GM21390 (cell line): ENCODE measurements around the gene SLC10A1.
"Not testable (repeated sequence)": the region's sequence is repeated elsewhere in the genome, so short reads cannot be mapped to it uniquely, and the experiment has no call there.

ENCODE experiments used
- ATAC-seq: cut with Tn5 transposase; IDR thresholded peaks from one replicate; pipeline ENCODE4 v1.9.1; 2021; ENCODE audit not compliant: unreplicated experiment

SLC10A1 gene

DNA sequence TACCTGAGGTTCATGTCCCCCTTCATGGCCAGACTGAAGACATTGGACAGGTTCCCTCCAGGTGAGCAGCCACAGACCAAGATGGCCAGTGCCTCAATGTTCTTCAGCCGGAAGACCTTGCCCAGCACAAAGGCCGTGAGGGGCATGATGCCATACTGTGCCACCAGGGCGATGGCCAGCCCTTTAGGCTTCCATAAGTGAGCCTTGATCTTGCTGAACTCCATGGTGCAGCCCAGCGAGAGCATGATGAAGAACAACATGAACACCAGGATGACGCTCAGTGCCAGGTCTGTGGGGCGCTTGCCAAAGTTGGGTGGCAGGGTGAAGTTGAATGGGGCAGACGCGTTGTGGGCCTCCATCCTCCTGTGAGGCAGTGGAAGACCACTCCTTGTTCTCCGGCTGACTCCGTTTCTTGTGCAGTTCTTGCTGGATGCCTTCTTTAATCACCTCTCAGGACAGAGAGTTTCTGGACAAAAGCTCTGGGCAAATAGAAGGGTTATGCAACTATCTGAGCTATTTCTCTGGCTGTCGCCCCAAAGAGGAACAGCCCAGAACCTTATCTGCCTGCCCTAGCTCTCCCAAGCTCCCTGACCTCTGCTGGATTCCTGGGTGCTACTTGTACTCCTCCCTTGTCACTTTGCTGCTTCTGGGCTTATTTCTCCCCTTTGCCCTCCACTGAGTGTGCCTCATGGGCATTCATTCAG is at the start of gene SLC10A1:
TSS of gene SLC10A1 (minus strand) at position 445 of the 704 bp plus-strand sequence. CDS start at position 359, 86 bp downstream.
- ATAC-seq = no peak

- no peak for ATAC-seq
Measured at GRCh38 chr14:69845787-69846186, 48.7 kb upstream of the SLC10A1 start.

- no peak for ATAC-seq
Measured at GRCh38 chr14:69845050-69845581, 48.1 kb upstream of the SLC10A1 start.

GRCh38 chr14:69844171-69844570 is 47.1 kb upstream of the SLC10A1 start:
- no peak for ATAC-seq

DNA sequence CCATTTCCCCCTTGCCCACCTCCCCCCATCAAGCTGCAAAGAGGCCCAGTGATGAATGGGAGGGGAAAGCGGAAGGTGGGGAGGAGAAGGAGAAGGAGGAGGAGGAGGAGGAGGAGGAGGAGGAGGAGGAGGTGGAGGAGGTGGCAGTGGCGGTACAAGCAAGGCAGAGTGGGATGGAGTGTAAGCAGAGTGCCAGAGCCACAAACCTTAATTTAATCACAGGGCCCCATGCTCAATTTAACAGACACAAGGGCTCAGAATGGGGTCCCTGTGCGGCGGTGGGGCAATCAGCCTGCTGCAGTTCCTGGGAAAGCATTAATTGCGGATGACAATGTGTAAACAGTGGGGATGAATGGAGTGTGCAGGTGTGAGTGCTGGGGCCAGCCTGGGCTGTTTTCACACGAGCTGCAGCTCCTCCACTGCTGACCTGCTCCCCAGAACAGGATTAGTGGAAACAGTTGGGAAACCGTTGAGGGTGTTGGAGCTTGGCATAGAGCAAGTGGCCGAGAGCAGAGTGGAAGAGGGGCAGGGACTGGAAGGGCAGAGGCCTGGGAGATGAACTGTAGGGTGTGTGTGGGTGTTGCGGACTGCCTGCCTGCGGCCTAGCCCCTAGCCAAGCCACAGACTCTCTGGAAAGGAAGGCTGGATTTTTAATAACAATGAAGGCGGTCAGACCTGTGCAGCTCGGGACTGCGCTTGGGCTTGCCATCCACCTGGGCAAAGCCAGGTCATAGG is 45.8 kb upstream of the SLC10A1 start:
- ATAC-seq = no peak

DNA sequence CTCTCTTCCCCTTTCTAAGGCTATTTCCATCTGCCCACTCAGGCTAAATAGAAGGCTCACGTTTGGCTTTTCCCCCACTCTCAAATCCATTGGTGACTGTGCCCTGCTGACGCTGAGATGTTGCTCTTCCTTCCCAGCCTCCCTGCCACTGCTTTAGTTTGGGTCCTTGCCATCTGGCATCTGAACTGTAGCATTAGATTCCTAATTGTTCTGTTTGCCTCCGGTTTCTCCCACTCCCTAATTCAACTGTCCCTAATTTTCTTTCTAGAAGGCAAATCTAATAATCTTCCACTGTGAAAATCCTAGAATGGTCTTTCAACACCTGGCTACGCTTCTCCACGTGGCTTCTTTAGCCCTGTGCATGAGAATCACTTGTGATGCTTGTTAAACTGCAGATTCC is 44.6 kb upstream of the SLC10A1 start:
- ATAC-seq = no peak

GRCh38 chr14:69839661-69840060 is 42.6 kb upstream of the SLC10A1 start:
- ATAC-seq = no peak

DNA sequence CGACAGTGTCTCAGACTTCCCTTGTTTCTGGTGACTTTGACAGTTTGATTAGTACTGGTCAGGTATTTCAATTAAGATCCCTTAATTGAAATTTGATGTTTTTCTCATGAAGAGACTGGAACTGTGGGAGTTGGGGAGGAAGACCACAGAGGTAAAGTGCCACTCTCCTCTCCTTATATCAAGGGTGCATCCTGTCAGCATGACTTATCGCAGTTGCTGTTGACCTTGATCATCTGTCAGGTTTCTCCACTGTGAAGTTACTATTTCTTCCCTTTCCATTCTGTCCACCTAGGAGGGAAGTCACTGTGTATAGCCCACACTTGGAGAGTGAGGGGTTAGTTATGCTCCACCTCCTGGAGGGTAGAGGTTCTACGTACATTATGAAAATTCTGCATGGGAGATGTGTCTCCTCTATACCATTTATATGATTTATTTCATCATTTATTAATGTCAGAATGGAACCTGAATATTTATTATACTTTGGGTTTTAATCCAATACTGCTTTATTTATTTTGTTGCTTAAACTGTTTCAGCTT is 41.9 kb upstream of the SLC10A1 start:
- ATAC-seq = no peak

DNA sequence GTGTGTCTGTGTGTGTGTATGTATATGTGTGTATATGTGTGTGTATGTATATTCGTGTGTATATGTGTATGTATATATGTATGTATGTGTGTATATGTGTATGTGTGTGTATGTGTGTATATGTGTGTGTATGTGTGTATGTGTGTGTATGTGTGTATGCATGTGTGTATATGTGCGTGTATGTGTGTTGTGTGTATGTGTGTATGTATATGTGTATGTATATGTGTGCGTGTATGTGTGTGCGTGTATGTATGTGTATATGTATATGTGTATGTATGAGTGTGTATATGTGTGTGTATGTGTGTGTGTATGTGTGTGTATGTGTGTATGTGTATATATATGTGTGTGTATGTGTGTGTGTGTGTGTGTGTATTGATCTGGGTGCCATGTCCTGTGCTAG is 31.8 kb upstream of the SLC10A1 start:
- no peak for ATAC-seq

DNA sequence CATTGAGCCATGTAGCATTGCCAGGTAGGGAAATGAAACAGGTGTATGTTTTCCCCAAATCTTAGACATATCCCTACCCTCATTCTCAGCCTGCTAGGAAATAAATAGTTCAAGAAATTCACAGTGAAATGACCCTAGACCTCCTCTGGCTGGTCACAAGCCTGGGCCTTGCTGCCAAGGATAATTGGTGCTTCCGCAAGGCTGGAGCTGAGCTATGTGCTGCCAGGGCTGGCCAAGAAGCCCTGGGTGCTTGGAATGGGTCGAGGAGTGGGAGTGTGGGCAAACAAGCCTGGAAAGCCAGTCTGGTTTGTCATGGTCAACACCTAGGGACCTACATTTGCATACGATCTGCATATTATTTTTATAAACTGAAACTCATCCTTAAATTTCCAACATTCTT is 31.3 kb upstream of the SLC10A1 start:
- ATAC-seq = no peak

GRCh38 chr14:69827560-69827959 is 30.5 kb upstream of the SLC10A1 start:
- no peak for ATAC-seq

DNA sequence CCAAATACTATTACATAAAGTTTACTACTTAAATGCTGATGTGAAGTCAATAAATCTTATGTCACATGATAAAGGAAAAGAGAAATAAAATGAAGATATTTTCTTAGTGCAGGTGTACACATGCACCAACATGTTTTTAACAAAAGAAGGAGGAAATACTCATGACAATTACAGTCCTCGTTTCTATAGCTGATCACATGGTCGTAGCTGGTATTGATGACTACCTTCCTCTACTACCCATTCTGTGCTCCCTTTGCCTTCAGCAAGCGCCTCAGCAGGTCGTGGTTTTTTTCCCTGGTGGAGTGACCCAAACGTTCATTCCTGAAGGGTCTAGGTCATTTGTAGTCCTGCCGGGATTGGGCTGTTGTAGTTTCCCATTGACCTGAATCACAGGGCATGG is 25.4 kb upstream of the SLC10A1 start:
- ATAC-seq = no peak

DNA sequence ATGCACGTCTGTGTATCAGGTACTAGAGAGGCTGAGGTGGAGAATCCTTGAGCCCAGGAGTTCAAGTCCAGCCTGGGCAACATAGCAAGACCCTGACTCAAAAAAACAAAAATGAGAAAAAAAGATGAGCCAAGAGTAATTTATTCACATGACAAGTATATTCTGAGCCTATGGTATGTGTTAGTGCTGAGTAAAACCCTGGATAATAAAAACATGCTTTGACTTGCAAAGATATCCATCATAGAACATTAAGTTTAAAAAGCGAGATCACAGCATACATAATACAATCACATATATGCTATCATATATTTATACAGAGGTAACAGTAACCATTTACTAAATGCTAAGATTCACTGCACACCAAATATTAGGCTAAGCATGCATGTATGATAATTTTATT is 23.9 kb upstream of the SLC10A1 start:
- ATAC-seq = no peak

DNA sequence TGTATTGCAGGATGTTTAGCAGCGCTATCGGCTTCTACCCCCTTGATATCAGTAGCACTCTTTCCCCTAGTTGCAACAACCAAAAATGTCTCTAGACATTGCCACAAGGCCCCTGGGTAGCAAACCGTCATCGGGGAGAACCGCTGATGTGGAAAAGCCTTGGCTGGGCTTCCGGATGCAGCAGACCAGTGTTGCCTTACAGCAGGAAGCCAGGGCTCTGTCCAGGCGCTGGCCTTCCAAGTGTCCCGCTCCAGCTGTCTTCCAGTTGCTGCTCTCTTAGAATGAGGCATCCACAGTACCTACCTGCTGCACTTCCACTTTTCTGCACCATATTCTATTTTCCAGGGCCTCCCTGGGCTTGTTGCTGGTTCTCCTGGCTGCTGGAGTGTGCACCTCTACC is 22.6 kb upstream of the SLC10A1 start:
- ATAC-seq = no peak

GRCh38 chr14:69818758-69819191 is 21.7 kb upstream of the SLC10A1 start:
- ATAC-seq = no peak

DNA sequence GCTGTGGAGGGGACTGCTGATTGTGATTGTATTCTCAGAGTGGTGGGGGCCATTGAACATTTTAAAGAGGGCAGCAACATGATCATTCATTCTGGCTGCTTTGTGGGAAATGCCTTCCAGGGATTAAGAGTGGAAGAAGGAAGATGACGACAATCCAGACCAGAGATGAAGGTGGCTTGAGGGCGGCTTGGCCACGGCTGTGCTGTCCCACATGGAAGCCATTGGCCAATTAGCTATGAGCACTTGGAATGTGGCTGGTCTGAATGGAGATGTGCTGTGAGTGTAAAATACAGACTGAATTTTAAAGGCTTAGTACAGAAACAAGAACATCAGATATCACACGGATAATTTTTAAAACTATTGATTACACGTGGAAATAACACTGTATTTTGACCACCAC is 19.2 kb upstream of the SLC10A1 start:
- no peak for ATAC-seq

GRCh38 chr14:69815556-69815955 is 18.5 kb upstream of the SLC10A1 start:
- no peak for ATAC-seq

DNA sequence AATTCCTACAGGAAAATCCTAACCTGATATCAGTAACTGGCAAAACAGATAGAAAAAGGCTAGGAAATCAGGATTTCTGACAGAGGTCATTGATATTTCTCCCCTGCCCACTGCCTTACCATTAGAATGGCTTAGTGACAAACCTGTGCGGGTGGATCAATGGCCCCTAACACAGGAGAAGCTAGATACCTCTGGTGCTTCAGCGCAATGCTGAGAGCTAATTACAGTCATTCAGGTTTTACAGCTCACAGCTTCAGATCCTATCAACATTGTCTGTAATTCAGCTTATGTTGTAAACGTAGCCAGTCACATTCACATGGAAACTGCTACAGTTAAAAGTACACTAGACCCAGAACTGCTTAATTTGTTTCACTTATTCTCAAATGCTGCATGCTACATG is 17.4 kb upstream of the SLC10A1 start:
- no peak for ATAC-seq

GRCh38 chr14:69813346-69813745 is 16.3 kb upstream of the SLC10A1 start:
- not testable (repeated sequence) for ATAC-seq

GRCh38 chr14:69812711-69813110 is 15.7 kb upstream of the SLC10A1 start:
- ATAC-seq = no peak

DNA sequence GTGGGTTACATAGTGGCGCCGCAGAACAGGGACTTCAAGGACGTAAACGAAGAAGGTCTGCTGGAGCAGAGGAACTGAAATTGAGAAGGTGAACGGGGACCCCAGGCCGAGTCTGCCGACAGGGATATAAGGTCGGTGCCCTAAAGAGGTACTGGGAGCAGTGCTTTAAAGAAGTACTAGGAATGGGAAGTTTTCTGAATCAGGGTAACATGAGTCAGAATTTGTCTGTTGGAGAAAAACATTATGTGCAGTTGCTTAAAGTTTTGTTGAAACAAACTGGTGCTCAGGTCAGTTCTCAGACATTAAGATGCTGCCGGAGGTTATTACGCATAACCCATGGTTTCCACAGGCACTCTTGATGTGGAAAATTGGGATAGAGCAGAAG is 14.8 kb upstream of the SLC10A1 start:
- no peak for ATAC-seq

DNA sequence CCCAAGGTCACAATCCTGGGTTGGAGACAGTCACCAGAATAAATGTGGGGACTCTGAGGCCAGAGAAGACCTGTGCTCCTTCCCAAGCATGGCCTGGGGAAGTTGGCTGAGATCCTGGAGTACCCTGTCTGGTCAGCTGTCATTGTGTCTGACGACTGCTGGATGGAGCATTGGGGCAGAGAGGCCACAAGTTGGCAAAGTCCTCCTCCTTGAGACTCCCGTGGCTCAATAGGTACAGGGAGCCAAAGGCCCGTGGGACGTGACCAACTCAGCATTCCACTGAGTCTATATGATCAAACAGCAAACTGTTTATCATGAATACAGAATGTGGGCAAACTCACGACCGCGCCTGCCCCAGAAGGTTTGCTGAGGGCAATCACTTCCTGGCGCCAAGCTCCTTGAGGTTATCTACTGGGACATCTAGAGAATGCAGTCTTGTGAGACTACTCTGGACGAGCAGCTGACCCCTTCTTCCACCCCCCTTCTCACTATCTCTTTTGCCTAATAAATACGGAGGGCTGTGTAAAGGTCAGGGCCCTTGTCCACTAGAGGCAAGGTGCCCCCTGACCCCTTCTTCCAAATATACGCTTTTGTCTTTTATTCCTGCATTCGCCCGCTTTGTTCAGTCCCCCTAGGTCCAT is 14.3 kb upstream of the SLC10A1 start:
- ATAC-seq = no peak
